Panc1 (cell line): ENCODE results near the gene LRBA. TPM values are rescaled to one million over a fixed set of nuclear protein-coding genes. Genes with fewer than 3 reads are reported as not detected.
"Not testable (repeated sequence)": the region's sequence is repeated elsewhere in the genome, so short reads cannot be mapped to it uniquely, and the experiment has no call there.

Experiments
- ATAC-seq: fragments of 200-7000 bp; cut with Tn5 transposase; 2 replicates; pipeline ENCODE4 v1.9.1; 2020; ENCODE audit warnings: mild to moderate bottlenecking, moderate library complexity
- BruUV-seq: library from RNA; stranded (reverse); fragments of 400-500 nt; replicated peaks from 2 replicates; lab custom pipeline; 2021; lab: Mats Ljungman, UMichigan
- CTCF ChIA-PET: fragments of 300-600 bp; sonication (Branson Sonifier 250); formaldehyde crosslinking; loops from one replicate; lab custom pipeline; 2022; ENCODE audit warnings: antibody characterized with exemption; lab: Charles Lee
- POLR2A ChIA-PET: fragments of 300-600 bp; sonication (Branson Sonifier 250); formaldehyde crosslinking; loops from one replicate; lab custom pipeline; 2022; ENCODE audit warnings: antibody characterized with exemption; lab: Charles Lee
- DNase-seq: peaks from one replicate; pipeline ENCODE4 v3.0.0-alpha.2; 2010; ENCODE audit warnings: low read depth, low spot score
- H3K27ac ChIP-seq: 2 replicates; pipeline ENCODE4 v1.5.1; 2011; ENCODE audit warnings: mild to moderate bottlenecking, low read length, inconsistent platforms
- H3K27me3 ChIP-seq: fragments of 200-500 bp; sonication (Bioruptor generic); 2 replicates; pipeline ENCODE4 v1.6.0; 2014; ENCODE audit warnings: low read length, inconsistent platforms; ENCODE audit not compliant: control insufficient read depth, insufficient read depth
- H3K36me3 ChIP-seq: fragments of 200-500 bp; sonication (Bioruptor generic); 2 replicates; pipeline ENCODE4 v1.5.1; 2014; ENCODE audit warnings: inconsistent platforms, mild to moderate bottlenecking, low read length, moderate library complexity; ENCODE audit not compliant: control insufficient read depth, insufficient read depth
- H3K4me1 ChIP-seq: 2 replicates; pipeline ENCODE4 v1.5.1; 2011; ENCODE audit warnings: inconsistent platforms, mild to moderate bottlenecking, low read length, moderate library complexity; ENCODE audit not compliant: control insufficient read depth, insufficient read depth
- H3K4me3 ChIP-seq, 2 experiments: 2 replicates each; pipeline ENCODE4 v1.5.1; 2011 to 2012; ENCODE audit warnings: low read depth in 2 of 2, low read length in 2 of 2, mild to moderate bottlenecking in 2 of 2, inconsistent platforms in 1 of 2, moderate library complexity in 1 of 2
- H3K9me3 ChIP-seq: fragments of 200-500 bp; sonication (Bioruptor generic); 2 replicates; pipeline ENCODE4 v1.5.1; 2014; ENCODE audit warnings: low read depth, mild to moderate bottlenecking, inconsistent platforms, low read length, moderate library complexity; ENCODE audit not compliant: control insufficient read depth, insufficient read depth
- POLR2AphosphoS5 ChIP-seq: IDR thresholded peaks from 2 replicates; pipeline ENCODE4 v1.6.1; 2012; ENCODE audit warnings: mild to moderate bottlenecking, low read depth, low read length, moderate library complexity
- SIN3A ChIP-seq: IDR thresholded peaks from 2 replicates; pipeline ENCODE4 v1.6.1; 2012; ENCODE audit warnings: low read depth, mild to moderate bottlenecking, low read length, moderate library complexity, borderline replicate concordance; ENCODE audit not compliant: insufficient read depth
- TCF7L2 ChIP-seq: IDR thresholded peaks from 2 replicates; pipeline ENCODE4 v1.6.1; 2011; ENCODE audit warnings: mild to moderate bottlenecking, low read depth, low read length, inconsistent platforms
- in situ Hi-C: cut with HindIII; loops from 2 replicates; pipeline ENCODE4 v1.10.0; 2016; ENCODE audit warnings: low sequenced_read_pairs, low pct_unique_long_range_greater_than_20kb
- intact Hi-C: fragments of 100-400 bp; cut with micrococcal nuclease; formaldehyde crosslinking; loops from one replicate; pipeline ENCODE4 v1.10.0; 2022; ENCODE audit not compliant: unreplicated experiment
- total RNA-seq: library from RNA; stranded (reverse); gene quantifications from one replicate; pipeline ENCODE4 v1.2.1, GENCODE V29; 2021; ENCODE audit not compliant: unreplicated experiment
- TF ChIP-seq, protein P1 (sequence below), 2 experiments: IDR thresholded peaks; 2 replicates each; pipeline ENCODE4 v1.6.1; 2011 to 2012; ENCODE audit warnings: low read depth in 2 of 2, control low read depth in 1 of 2, low read length in 1 of 2, mild to moderate bottlenecking in 1 of 2, moderate library complexity in 1 of 2; ENCODE audit not compliant: insufficient read depth in 1 of 2
- TF ChIP-seq, protein P2 (sequence below): fragments of 450-650 bp; IDR thresholded peaks from 2 replicates; pipeline ENCODE4 v1.5.1; 2017; ENCODE audit warnings: mild to moderate bottlenecking

Gene LRBA
- total RNA-seq, 1 experiment from 2014 or later, result 26.4 TPM

DNA sequence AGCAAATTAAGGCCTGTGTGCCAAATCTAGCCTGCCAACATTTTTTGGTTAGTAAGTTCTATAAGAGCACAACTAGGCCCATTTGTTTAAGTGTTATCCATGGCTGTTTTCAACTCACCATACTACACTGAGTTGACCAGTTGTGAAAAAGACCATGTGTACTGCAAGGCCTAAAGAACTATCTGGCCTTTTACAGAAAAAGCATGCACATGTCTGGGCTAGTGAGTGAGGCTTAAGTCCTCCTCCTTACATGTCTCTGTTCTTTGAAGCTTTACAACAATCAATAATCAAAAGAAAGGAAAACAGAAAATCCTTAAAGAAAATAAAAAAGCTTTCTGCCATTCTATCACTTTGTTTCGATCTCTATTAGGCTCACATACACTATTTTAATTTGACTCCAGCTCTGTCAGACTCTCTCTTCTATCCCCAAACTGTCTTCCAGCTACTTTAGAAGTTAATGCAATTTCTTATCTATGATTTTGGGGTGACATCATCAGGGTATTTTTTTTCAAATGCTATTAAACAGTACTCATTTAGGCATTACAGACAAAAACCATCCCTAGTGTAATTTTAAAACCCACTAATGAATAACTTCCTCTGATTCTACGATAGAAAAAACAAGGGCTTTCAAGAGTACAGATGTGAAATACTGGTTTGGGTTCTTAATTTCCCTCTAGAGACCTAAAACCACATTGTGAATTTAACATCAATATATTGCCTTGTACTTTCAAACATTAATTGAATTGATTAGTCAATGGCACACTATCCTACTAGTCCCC, 271.3 kb downstream of the LRBA start:
- no peaks in the 10 kb centered on the region for H3K4me1 ChIP-seq
- no peak for ATAC-seq
- H3K27ac ChIP-seq, result no peak overlapping the region
- in situ Hi-C loops (no loop called here), intact Hi-C loops (no loop called here)
- no peak for TF ChIP-seq SIN3A
- TF ChIP-seq, protein P1, sequence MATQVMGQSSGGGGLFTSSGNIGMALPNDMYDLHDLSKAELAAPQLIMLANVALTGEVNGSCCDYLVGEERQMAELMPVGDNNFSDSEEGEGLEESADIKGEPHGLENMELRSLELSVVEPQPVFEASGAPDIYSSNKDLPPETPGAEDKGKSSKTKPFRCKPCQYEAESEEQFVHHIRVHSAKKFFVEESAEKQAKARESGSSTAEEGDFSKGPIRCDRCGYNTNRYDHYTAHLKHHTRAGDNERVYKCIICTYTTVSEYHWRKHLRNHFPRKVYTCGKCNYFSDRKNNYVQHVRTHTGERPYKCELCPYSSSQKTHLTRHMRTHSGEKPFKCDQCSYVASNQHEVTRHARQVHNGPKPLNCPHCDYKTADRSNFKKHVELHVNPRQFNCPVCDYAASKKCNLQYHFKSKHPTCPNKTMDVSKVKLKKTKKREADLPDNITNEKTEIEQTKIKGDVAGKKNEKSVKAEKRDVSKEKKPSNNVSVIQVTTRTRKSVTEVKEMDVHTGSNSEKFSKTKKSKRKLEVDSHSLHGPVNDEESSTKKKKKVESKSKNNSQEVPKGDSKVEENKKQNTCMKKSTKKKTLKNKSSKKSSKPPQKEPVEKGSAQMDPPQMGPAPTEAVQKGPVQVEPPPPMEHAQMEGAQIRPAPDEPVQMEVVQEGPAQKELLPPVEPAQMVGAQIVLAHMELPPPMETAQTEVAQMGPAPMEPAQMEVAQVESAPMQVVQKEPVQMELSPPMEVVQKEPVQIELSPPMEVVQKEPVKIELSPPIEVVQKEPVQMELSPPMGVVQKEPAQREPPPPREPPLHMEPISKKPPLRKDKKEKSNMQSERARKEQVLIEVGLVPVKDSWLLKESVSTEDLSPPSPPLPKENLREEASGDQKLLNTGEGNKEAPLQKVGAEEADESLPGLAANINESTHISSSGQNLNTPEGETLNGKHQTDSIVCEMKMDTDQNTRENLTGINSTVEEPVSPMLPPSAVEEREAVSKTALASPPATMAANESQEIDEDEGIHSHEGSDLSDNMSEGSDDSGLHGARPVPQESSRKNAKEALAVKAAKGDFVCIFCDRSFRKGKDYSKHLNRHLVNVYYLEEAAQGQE (IDR thresholded peaks at IDR 0.05; ENCODE audit: insufficient read depth in 1 of 2, low read depth in 2 of 2, low read length in 1 of 2), result no peak
- TF ChIP-seq TCF7L2, result no peak
- TF ChIP-seq, protein P2, sequence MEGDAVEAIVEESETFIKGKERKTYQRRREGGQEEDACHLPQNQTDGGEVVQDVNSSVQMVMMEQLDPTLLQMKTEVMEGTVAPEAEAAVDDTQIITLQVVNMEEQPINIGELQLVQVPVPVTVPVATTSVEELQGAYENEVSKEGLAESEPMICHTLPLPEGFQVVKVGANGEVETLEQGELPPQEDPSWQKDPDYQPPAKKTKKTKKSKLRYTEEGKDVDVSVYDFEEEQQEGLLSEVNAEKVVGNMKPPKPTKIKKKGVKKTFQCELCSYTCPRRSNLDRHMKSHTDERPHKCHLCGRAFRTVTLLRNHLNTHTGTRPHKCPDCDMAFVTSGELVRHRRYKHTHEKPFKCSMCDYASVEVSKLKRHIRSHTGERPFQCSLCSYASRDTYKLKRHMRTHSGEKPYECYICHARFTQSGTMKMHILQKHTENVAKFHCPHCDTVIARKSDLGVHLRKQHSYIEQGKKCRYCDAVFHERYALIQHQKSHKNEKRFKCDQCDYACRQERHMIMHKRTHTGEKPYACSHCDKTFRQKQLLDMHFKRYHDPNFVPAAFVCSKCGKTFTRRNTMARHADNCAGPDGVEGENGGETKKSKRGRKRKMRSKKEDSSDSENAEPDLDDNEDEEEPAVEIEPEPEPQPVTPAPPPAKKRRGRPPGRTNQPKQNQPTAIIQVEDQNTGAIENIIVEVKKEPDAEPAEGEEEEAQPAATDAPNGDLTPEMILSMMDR, result no peak
- no peak for TF ChIP-seq POLR2AphosphoS5
- POLR2A ChIA-PET, result no interaction called here
- DNase-seq, result no peak
- no peak overlapping the region for H3K4me3 ChIP-seq
- H3K36me3 ChIP-seq, result no peaks in the 10 kb centered on the region
- no peaks in the 10 kb centered on the region for H3K9me3 ChIP-seq
- CTCF ChIA-PET, result no interaction called here
- BruUV-seq, result no TSS peak
- H3K27me3 ChIP-seq, result no peaks in the 10 kb centered on the region

DNA sequence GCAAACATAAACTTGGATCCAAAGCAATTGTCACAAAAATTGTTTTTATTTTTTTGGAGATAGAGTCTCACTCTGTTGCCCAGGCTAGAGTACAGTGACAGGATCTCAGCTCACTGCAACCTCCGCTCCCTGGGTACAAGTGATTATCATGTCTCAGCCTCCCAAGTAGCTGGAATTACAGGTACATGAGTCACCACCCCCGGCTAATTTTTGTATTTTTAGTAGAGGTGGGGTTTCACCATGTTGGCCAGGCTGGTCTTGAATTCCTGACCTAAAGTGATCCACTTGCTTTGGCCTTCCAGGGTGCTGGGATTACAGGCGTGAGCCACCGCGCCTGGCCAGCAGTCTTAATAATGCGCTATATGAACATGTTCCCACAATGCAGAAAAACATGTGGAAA, 272.2 kb downstream of the LRBA start:
- ATAC-seq, POLR2A ChIA-PET, H3K4me3 ChIP-seq, DNase-seq, BruUV-seq, H3K27ac ChIP-seq, CTCF ChIA-PET, intact Hi-C loops, H3K4me1 ChIP-seq, H3K9me3 ChIP-seq, H3K27me3 ChIP-seq, H3K36me3 ChIP-seq, in situ Hi-C loops: not testable (repeated sequence)

DNA sequence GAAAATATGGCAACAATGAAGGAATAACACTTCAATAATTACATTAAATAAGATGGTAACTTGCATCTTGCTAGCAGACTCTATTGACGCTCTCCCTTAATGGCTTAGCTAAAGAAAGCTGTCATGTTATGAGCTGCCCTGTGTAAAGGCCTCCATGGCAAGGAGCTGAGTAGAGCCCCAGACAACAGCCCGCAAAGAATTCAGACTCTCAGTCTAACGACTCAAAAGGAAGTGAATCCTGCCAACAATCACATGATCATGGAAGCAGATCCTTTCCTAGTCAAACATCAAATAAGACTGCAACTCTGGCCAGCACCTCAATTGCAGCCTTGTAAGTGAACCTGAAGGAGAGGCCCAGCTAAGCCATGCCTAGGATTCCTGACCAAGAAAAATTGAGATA, 275.5 kb downstream of the LRBA start:
- POLR2A ChIA-PET, result interaction anchor here (0.7 kb wide), 1 partner anchor 461 kb away, joined by 5 read pairs; no protein-coding TSS in a partner anchor
- ATAC-seq (no peak), DNase-seq (no peak)
- no peak overlapping the region for H3K27ac ChIP-seq
- H3K4me1 ChIP-seq, result no peaks in the 10 kb centered on the region
- no peak overlapping the region for H3K4me3 ChIP-seq
- intact Hi-C loops, result no loop called here
- no peak for TF ChIP-seq TCF7L2
- BruUV-seq, result no TSS peak
- no peaks in the 10 kb centered on the region for H3K36me3 ChIP-seq
- H3K9me3 ChIP-seq, result no peaks in the 10 kb centered on the region
- in situ Hi-C loops, result no loop called here
- CTCF ChIA-PET, result no interaction called here
- H3K27me3 ChIP-seq, result no peaks in the 10 kb centered on the region
